UCSD-AML1 (cell line): ENCODE data around the gene AMD1.
A peak's percentile ranks its signal among the peaks of the same experiment; 100 is the strongest.
"Not testable (repeated sequence)": the region's sequence is repeated elsewhere in the genome, so short reads cannot be mapped to it uniquely, and the experiment has no call there.

Experiments
- DNase-seq: peaks from one replicate; lab custom pipeline; 2025; ENCODE audit not compliant: unreplicated experiment; lab: John Stamatoyannopoulos, UW

The AMD1 gene

GRCh38 chr6:110877569-110877968 is 3.0 kb downstream of the AMD1 start:
- no peak for DNase-seq

GRCh38 chr6:110878751-110879522 is 4.4 kb downstream of the AMD1 start:
- peak; percentile 40 for DNase-seq

GRCh38 chr6:110880651-110881050 is 6.1 kb downstream of the AMD1 start:
- DNase-seq = no peak

GRCh38 chr6:110881546-110882273 is 7.1 kb downstream of the AMD1 start:
- DNase-seq = no peak

- no peak for DNase-seq
Observed at GRCh38 chr6:110882274-110882619, 7.7 kb downstream of the AMD1 start.

GRCh38 chr6:110882824-110883554 is 8.4 kb downstream of the AMD1 start:
- no peak for DNase-seq

GRCh38 chr6:110884321-110884720 is 9.7 kb downstream of the AMD1 start:
- no peak for DNase-seq

- no peak for DNase-seq
Observed at GRCh38 chr6:110885526-110885925, 10.9 kb downstream of the AMD1 start.

GRCh38 chr6:110886555-110887167 is 12.1 kb downstream of the AMD1 start:
- no peak for DNase-seq

- no peak for DNase-seq
Observed at GRCh38 chr6:110890288-110890687, 15.7 kb downstream of the AMD1 start.

- DNase-seq = no peak
Observed at GRCh38 chr6:110895907-110896608, 21.5 kb downstream of the AMD1 start.

- no peak for DNase-seq
Observed at GRCh38 chr6:110897433-110897832, 22.8 kb downstream of the AMD1 start.

GRCh38 chr6:110898111-110898510 is 23.5 kb downstream of the AMD1 start:
- DNase-seq = no peak

GRCh38 chr6:110900028-110900598 is 25.5 kb downstream of the AMD1 start:
- no peak for DNase-seq

- DNase-seq = not testable (repeated sequence)
Observed at GRCh38 chr6:110901601-110902000, 27.0 kb downstream of the AMD1 start.

GRCh38 chr6:110902091-110902490 is 27.5 kb downstream of the AMD1 start:
- DNase-seq = no peak

- DNase-seq = not testable (repeated sequence)
Observed at GRCh38 chr6:110906273-110906672, 31.7 kb downstream of the AMD1 start.

- DNase-seq = no peak
Observed at GRCh38 chr6:110930781-110931180, 56.2 kb downstream of the AMD1 start.

- no peak for DNase-seq
Observed at GRCh38 chr6:110933912-110934311, 59.3 kb downstream of the AMD1 start.

GRCh38 chr6:110934381-110934898 is 59.9 kb downstream of the AMD1 start:
- DNase-seq = no peak
